ENCODE measurements around the gene NECAB3.
A peak's percentile ranks its signal among the peaks of the same experiment; 100 is the strongest.

Gene NECAB3

DNA sequence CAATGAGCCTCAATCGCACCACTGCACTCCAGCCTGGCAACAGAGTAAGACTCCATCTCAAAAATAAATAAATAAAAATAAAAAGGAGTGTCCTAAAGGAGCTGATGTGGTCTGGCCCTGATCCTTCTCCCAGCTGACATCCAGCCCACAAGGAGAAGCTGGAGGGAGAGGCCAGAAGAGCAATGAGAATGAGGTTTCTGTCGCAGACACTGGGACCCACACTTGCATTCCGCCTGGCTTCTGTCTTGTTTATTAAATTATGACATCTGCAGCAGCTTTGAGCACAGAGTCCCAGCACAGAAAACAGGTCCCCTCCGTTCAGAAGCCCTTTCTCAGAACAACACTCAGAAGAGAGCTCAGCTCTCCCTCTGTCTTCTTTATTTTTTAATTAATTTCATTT, 22.2 kb upstream of the NECAB3 start:
- no peak for DNase-seq

DNA sequence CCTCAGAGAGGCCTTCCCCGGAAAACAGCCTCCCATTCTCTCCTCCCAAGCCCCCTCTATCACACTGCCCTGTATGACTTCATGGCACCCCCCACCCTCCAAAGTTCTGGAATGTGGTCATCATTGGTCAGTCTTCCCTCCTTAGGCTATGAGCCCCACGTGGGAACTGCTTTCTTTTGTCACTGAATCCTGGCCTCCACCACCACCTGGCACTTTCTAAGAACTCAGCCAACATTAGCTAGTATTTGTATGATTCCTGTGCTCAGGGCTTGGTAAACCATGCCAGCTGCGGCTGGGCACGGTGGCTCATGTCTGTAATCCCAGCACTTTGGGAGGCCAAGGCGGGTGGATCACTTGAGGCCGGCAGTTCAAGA, 20.4 kb upstream of the NECAB3 start:
- DNase-seq, result no peak

DNA sequence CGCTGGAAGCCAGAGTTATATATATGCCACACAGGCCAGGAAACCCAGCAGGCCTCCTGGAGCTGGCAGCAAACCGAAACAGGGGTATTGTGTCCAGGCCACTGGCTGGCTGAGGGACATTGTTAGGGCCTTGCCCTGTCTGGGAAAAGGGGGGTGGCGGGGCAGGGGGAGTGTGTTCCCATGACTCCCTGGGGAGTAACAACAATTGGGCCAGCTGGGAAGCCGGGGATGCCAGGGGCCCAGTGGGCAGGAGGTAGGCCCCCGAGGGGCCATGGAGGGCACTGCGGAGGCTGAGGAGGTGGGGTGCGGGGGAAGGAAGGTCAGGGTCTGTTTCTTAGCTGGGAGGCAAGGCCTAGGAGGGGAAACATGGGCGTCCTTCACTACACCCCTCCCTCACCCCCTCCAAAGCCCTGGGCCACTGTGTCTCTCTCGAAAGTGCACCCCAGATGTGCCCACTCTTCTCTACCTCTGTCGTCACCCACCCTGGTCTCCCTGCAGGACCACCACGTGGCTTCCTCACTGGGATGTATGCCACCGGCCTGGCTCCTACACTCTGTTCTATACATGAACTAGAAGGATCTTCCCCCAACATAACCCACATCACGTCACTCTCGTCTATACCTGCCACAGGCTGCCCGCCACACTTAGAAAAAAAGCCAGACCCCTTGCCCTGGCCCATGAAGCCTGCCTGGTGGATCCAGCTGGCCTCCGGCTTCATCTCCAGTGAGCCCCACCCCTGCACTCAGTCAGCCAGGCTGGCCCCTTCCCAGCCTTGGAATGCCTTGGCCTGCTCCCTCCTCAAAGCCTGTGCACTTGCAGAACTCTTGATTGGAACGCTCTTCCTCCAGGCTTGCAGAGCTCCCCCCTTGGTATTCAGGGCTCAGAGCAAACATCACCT, 19.8 kb upstream of the NECAB3 start:
- DNase-seq, result no peak

- no peak for DNase-seq
These were observed 19.1 kb upstream of the NECAB3 start for GRCh38 chr20:33693289-33693688.

DNA sequence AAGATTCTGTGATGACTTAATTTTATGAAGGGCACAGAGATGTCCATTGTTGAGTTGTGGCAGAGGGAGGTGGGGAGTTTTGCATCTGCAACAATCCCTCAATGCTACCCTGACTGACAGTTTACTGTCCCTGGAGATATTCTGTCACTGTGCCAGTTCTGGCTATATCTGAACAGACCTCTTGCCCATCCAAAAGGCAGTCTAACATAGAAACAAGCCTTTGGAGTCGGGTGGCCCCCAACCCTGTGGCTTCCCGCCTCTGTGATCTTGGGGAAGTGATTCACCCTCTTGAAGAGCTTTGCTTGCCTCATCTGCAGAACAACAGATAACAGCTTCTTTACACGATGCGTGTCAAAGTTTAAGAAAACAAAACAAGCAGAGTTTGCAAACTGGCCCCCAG, 15.7 kb upstream of the NECAB3 start:
- DNase-seq, result peak; percentile 50

- no peak for DNase-seq
These were observed 15.3 kb upstream of the NECAB3 start for GRCh38 chr20:33689493-33689892.

GRCh38 chr20:33688938-33689424, 14.8 kb upstream of the NECAB3 start:
- no peak for DNase-seq

GRCh38 chr20:33687993-33688937, 14.0 kb upstream of the NECAB3 start:
- no peak for DNase-seq

GRCh38 chr20:33687370-33687915, 13.2 kb upstream of the NECAB3 start:
- DNase-seq, result no peak

- no peak for DNase-seq
These were observed 12.7 kb upstream of the NECAB3 start for GRCh38 chr20:33686984-33687366.

DNA sequence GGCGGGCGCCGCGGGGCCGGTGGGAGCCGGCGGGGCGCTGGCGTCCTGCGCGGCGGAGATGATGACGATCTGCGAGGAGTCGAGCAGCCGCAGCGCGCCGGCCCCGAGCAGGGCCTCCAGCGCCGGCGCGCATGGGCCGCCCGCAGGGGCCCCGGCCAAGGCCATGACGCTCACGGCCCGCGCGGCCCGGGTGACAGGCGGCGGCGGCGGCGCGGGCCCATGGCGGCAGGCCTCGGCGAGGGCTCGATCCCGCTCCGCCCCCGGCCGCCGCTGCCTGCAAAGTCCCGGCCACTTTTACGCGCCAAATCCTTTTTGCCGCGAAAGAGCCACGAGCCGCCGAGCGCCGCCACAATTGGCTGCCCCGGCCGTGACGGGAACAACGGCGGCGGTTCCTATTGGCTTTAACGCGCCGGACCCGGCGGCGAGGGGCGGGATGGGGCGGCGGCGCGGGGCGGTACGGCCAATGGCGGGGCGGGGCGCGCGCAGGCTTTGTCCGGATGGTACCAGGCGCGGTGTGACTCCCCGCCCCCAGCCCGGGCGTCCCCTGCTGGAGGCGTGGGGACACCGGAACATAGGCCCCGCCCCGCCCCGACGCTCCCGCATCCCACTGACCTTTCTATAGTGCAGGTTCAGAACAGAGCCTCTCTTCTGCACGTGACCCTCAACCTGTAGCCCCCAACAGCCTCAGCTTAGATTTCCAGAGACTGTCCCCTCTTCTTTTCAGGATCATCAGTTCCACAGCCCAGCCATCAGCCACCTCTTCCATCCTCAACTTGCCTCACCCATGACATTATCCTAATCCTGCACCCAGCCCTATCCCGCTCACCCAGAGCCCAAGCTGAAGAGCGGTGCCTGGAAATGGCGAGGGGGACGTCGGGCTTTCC, 12.1 kb upstream of the NECAB3 start, which contains the start of gene E2F1:
E2F1 (minus strand) TSS at position 286 of the 884 bp plus-strand sequence; CDS start at position 165, 121 bp downstream.
- peak; percentile 92 for DNase-seq

DNA sequence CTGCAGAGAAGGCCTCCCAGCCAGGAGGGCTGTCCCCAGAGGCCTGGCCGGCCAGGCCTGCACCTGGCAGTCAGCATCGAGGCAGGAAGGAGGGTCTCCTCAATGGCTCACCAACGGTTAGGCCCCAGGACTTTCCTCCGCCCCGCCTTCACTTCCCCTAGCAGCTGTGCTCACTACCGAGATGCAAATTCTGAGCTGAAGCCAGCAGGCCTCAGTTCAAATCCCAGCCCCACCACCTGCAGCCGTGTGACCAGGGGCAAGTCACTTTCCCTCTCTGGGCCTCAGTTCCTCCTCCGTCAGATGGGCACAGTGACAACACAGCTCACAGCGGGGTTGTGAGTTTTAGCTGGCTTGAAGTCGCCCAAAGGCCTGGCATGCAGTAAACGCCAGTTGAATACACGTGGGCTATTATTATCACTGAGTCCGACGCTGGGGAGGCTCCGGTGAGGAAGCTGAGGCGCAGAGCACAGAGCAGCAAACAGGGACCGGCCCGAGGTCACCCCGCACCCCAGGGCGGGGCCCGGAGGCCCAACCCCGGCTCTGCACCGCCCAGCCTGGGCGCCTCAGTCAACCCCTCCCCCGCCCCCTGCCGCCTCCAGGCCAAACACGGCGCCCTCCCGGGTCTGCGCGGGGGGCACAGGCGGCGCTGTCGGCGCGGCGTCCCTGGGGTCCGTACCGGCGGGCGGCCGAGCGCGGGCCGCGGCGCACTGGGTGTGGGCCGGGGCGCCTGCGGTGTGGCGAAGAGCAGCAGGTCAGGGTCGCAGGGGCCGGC, 11.3 kb upstream of the NECAB3 start:
- no peak for DNase-seq

- no peak for DNase-seq
These were observed 10.5 kb upstream of the NECAB3 start for GRCh38 chr20:33684533-33685327.

- no peak for DNase-seq
These were observed 7.6 kb upstream of the NECAB3 start for GRCh38 chr20:33681728-33682353.

- no peak for DNase-seq
These were observed 7.1 kb upstream of the NECAB3 start for GRCh38 chr20:33681288-33681687.

- no peak for DNase-seq
These were observed 6.5 kb upstream of the NECAB3 start for GRCh38 chr20:33680686-33681085.

- DNase-seq, result no peak
These were observed 5.7 kb upstream of the NECAB3 start for GRCh38 chr20:33679758-33680485.

DNA sequence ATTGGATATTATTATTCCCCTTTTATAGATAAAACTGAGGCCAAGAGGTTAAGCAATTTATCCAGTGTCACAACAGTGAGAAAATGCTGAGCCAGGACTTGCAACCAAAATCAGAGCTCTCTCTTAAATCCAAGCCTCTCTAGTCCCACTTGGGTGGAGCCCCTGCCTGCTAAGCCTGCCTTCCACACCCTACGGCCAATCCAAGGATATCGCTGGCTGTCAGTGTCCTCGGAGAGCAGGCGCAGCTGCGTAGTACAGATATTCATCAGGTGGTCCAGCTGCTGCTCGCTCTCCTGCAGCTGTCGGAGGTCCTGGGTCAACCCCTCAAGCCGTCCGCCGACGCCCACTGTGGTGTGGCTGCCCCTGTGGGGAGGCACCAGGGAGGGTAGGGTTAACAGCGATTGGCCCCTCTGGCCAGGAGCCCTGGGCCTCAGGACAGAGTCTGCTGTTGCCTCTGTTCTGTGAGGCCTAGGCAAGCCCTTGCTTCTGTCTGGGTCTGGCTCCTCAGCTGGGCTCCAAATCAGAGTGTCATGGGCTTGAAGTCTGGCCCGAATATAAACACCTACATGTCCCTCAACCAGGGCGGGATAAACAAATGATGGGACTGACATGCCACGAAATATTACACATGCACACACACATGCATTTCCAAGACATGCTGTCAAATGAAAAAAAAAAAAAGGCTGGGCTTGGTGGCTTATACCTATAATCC, 3.9 kb upstream of the NECAB3 start:
- DNase-seq, result no peak

Measured in activated CD4-positive, alpha-beta T cell treated with anti-CD3 and anti-CD28 coated beads, Interleukin-2, amount 50 U/mL, for 1 hour (primary cell).